NCI-H1436 (cell line): ENCODE results near the gene NANOGP8.

Experiments used
- DNase-seq: peaks from one replicate; lab custom pipeline; 2025; lab: John Stamatoyannopoulos, UW

Gene NANOGP8

GRCh38 chr15:35060591-35060990, 24.5 kb downstream of the NANOGP8 start:
- DNase-seq: no peak

- DNase-seq: no peak
Observed at GRCh38 chr15:35058534-35059054, 26.5 kb downstream of the NANOGP8 start.

- no peak for DNase-seq
Observed at GRCh38 chr15:35055416-35056105, 29.5 kb downstream of the NANOGP8 start.

- DNase-seq: no peak
Observed at GRCh38 chr15:35054380-35054779, 30.7 kb downstream of the NANOGP8 start.

- DNase-seq: no peak
Observed at GRCh38 chr15:35047996-35048395, 37.1 kb downstream of the NANOGP8 start.

GRCh38 chr15:35047528-35047927, 37.6 kb downstream of the NANOGP8 start:
- DNase-seq: no peak

- no peak for DNase-seq
Observed at GRCh38 chr15:35043373-35044095, 41.6 kb downstream of the NANOGP8 start.

GRCh38 chr15:35040339-35041255, 44.5 kb downstream of the NANOGP8 start:
- DNase-seq: no peak

GRCh38 chr15:35038626-35039451, 46.3 kb downstream of the NANOGP8 start:
- DNase-seq: no peak
